HCT116 (cell line): Measurements from ENCODE around the gene ZBTB47. TPM values are rescaled to one million over a fixed set of nuclear protein-coding genes. Genes with fewer than 3 reads are reported as not detected.

Experiments used
- ATAC-seq: fragments of 200-7000 bp; cut with Tn5 transposase; 2 replicates; pipeline ENCODE4 v1.9.1; 2020; ENCODE audit warnings: mild to moderate bottlenecking, moderate library complexity
- BruUV-seq: library from RNA; stranded (reverse); fragments of 400-500 nt; replicated peaks from 2 replicates; lab custom pipeline; 2021; lab: Mats Ljungman, UMichigan
- CTCF ChIA-PET: fragments of 300-600 bp; sonication (Branson Sonifier 250); formaldehyde crosslinking; loops from one replicate; lab custom pipeline; 2021; ENCODE audit warnings: antibody characterized with exemption; lab: Charles Lee
- POLR2A ChIA-PET: fragments of 300-600, 350-600 bp; sonication (Branson Sonifier 250); formaldehyde crosslinking; loops from one replicate; lab custom pipeline; 2021; ENCODE audit warnings: antibody characterized with exemption; lab: Charles Lee
- RAD21 ChIA-PET, 2 experiments: fragments of 300-600 bp; sonication (Branson Sonifier 250); formaldehyde crosslinking; loops; one replicate each; lab custom pipeline; 2023; ENCODE audit warnings: low total read pairs in 2 of 2; ENCODE audit not compliant: uncharacterized antibody in 2 of 2, unreplicated experiment in 2 of 2, low non-redundant PET in 1 of 2; lab: Charles Lee
- DNase-seq: peaks from one replicate; pipeline ENCODE4 v3.0.0-alpha.2; 2010; ENCODE audit warnings: low read depth, low spot score
- H2AFZ ChIP-seq: fragments of 200-600 bp; shearing (Covaris generic), sonication (generic); 2 replicates; pipeline ENCODE4 v1.6.1; 2017; ENCODE audit warnings: low read depth, mixed run types, mixed read lengths, antibody characterized with exemption, low read length; ENCODE audit not compliant: poor library complexity, severe bottlenecking
- H3K27ac ChIP-seq: 2 replicates; pipeline ENCODE4 v1.5.1; 2012; ENCODE audit warnings: low read depth, low read length
- H3K27me3 ChIP-seq: fragments of 200-600 bp; sonication (generic); 2 replicates; pipeline ENCODE4 v1.6.1; 2016; ENCODE audit warnings: mixed run types, low read length, mixed read lengths; ENCODE audit not compliant: insufficient read depth
- H3K36me3 ChIP-seq, 2 experiments: fragments of 200-500 bp in 1 of 2; fragments of 200-600 bp in 1 of 2; sonication (Bioruptor generic) in 1 of 2; sonication (generic) in 1 of 2; 2 replicates each; pipeline versions ENCODE4 v1.5.1 to v1.6.1; 2014 to 2016; ENCODE audit warnings: low read length in 2 of 2, inconsistent platforms in 1 of 2, mixed read lengths in 1 of 2, mixed run types in 1 of 2; ENCODE audit not compliant: insufficient read depth in 2 of 2, control insufficient read depth in 1 of 2
- H3K4me1 ChIP-seq, 2 experiments: fragments of 200-600 bp in 1 of 2; sonication (generic) in 1 of 2; 2 replicates each; pipeline versions ENCODE4 v1.5.1 to v1.6.1; 2012 to 2017; ENCODE audit warnings: low read length in 2 of 2, inconsistent platforms in 1 of 2, mild to moderate bottlenecking in 1 of 2, mixed read lengths in 1 of 2, mixed run types in 1 of 2, moderate library complexity in 1 of 2; ENCODE audit not compliant: insufficient read depth in 2 of 2, control insufficient read depth in 1 of 2
- H3K4me2 ChIP-seq: fragments of 200-600 bp; sonication (generic); 2 replicates; pipeline ENCODE4 v1.6.1; 2017; ENCODE audit warnings: mixed run types, low read length, mixed read lengths
- H3K4me3 ChIP-seq, 2 experiments: fragments of 200-600 bp in 1 of 2; sonication (generic) in 1 of 2; replicated peaks in 1 of 2; 2 replicates each; pipeline ENCODE4 v1.5.1; 2011 to 2016; ENCODE audit warnings: low read length in 2 of 2, control low read depth in 1 of 2, low read depth in 1 of 2, mild to moderate bottlenecking in 1 of 2, mixed read lengths in 1 of 2, mixed run types in 1 of 2
- H3K79me2 ChIP-seq: fragments of 200-600 bp; sonication (generic); 2 replicates; pipeline ENCODE4 v1.6.1; 2017; ENCODE audit warnings: mild to moderate bottlenecking, mixed run types, low read length, moderate library complexity, mixed read lengths; ENCODE audit not compliant: insufficient read depth
- H3K9ac ChIP-seq: fragments of 200-600 bp; sonication (generic); 2 replicates; pipeline ENCODE4 v1.6.1; 2016; ENCODE audit warnings: low read length, mixed read lengths
- H3K9me2 ChIP-seq: fragments of 200-600 bp; sonication (generic), shearing (Covaris generic); 2 replicates; pipeline ENCODE4 v1.6.1; 2017; ENCODE audit warnings: mixed run types, mild to moderate bottlenecking, moderate library complexity; ENCODE audit not compliant: insufficient read depth
- H3K9me3 ChIP-seq, 2 experiments: fragments of 200-500 bp in 1 of 2; fragments of 200-600 bp in 1 of 2; sonication (Bioruptor generic) in 1 of 2; sonication (generic) in 1 of 2; 2 replicates each; pipeline ENCODE4 v1.6.1; 2014 to 2017; ENCODE audit warnings: low read length in 2 of 2, mixed read lengths in 2 of 2, inconsistent platforms in 1 of 2, low read depth in 1 of 2, mild to moderate bottlenecking in 1 of 2, mixed run types in 1 of 2, moderate library complexity in 1 of 2; ENCODE audit not compliant: control insufficient read depth in 1 of 2, insufficient read depth in 1 of 2
- H4K20me1 ChIP-seq: fragments of 200-600 bp; sonication (generic), shearing (Covaris generic); 2 replicates; pipeline ENCODE4 v1.6.1; 2017; ENCODE audit warnings: mixed run types, mild to moderate bottlenecking, moderate library complexity; ENCODE audit not compliant: insufficient read depth
- CBX3 ChIP-seq: IDR thresholded peaks from 2 replicates; pipeline ENCODE4 v1.6.1; 2012; ENCODE audit warnings: low read depth
- ELF1 ChIP-seq: IDR thresholded peaks from 2 replicates; pipeline ENCODE4 v1.6.1; 2012; ENCODE audit warnings: low read depth, borderline replicate concordance
- EZH2 ChIP-seq: fragments of 200-600 bp; sonication (generic); IDR thresholded peaks from 2 replicates; pipeline ENCODE4 v1.6.1; 2017; ENCODE audit warnings: antibody characterized with exemption, mixed run types
- FOSL1 ChIP-seq: IDR thresholded peaks from 2 replicates; pipeline ENCODE4 v1.6.1; 2012; ENCODE audit warnings: low read depth
- SIN3A ChIP-seq: IDR thresholded peaks from 2 replicates; pipeline ENCODE4 v1.6.1; 2012; ENCODE audit warnings: low read depth
- SRF ChIP-seq: IDR thresholded peaks from 2 replicates; pipeline ENCODE4 v1.6.1; 2012; ENCODE audit warnings: low read depth
- TCF7L2 ChIP-seq: IDR thresholded peaks from 2 replicates; pipeline ENCODE4 v1.7.0; 2011; ENCODE audit warnings: borderline replicate concordance, inconsistent platforms; ENCODE audit not compliant: insufficient read depth, insufficient read length; ENCODE audit errors: extremely low read depth
- ZNF274 ChIP-seq: fragments of 200-500 bp; sonication (Bioruptor generic); IDR thresholded peaks from 2 replicates; pipeline ENCODE4 v1.6.1; 2014; ENCODE audit warnings: mild to moderate bottlenecking, low read depth, low read length, inconsistent platforms
- intact Hi-C: fragments of 100-400 bp; cut with micrococcal nuclease; formaldehyde crosslinking; loops from 2 replicates; pipeline ENCODE4 v1.10.0; 2022
- total RNA-seq: library from RNA; stranded (reverse); gene quantifications from one replicate; pipeline ENCODE4 v1.2.1, GENCODE V29; 2021; ENCODE audit not compliant: unreplicated experiment
- TF ChIP-seq, protein P1 (sequence below): IDR thresholded peaks from 2 replicates; pipeline ENCODE4 v1.6.1; 2011; ENCODE audit warnings: mild to moderate bottlenecking, low read length, moderate library complexity; ENCODE audit not compliant: insufficient replicate concordance; ENCODE audit errors: extremely low read depth

Gene ZBTB47
- total RNA-seq, 1 experiment from 2014 or later: 6.3 TPM

DNA sequence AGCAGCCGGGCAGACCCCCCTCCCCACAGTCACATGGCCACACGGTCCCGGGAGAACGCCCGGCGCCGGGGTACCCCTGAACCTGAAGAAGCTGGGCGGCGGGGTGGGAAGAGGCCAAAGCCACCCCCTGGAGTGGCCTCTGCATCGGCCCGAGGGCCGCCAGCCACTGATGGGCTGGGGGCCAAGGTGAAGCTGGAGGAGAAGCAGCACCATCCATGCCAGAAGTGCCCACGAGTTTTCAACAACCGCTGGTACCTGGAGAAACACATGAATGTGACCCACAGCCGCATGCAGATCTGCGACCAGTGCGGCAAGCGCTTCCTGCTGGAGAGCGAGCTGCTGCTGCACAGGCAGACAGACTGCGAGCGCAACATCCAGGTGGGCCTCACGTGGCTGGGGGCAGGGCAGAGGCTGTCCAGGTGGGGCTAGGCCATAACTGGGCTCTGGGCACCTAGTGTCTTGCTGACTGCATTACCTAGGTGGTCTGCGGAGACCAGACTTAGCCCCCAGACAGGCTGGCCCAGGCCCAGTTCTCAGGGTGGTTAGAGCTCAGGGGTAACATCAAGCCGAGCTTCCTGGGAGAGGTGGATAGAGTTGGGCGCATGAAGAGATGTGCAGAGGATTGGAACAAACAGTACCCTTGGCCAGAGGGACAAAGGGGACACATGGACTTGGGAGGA lies 6.1 kb downstream of the ZBTB47 start:
- Histone ChIP-seq H3K9me2 (no peaks in the 10 kb centered on the region), H4K20me1 (no peaks in the 10 kb centered on the region), H3K4me3 (no peak overlapping the region), H3K79me2 (0 out of 2 replicates have a peak, but pooled peaks cover 4% of the 10 kb centered on the region), H3K27ac (no peak overlapping the region), H2AFZ (no peak overlapping the region), H3K4me2 (no peak overlapping the region), H3K36me3 (0 out of 4 replicates have a peak, but pooled peaks cover 0 to 3% of the 10 kb centered on the region in 2 experiments), H3K9ac (no peak overlapping the region), H3K4me1 (peaks cover 13 to 22% of the 10 kb centered on the region in 2 experiments; a peak in 3 of 4 replicates), H3K9me3 (no peaks in the 10 kb centered on the region), H3K27me3 (no peaks in the 10 kb centered on the region)
- ChIA-PET CTCF (no interaction called here), POLR2A (no interaction called here), RAD21 (no interaction called here)
- no peak for ATAC-seq
- no peak for DNase-seq
- TF ChIP-seq CBX3: no peak
- TF ChIP-seq ELF1: no peak
- TF ChIP-seq EZH2: no peak
- no peak for TF ChIP-seq TCF7L2
- TF ChIP-seq FOSL1: no peak
- TF ChIP-seq SIN3A: no peak
- TF ChIP-seq, protein P1, sequence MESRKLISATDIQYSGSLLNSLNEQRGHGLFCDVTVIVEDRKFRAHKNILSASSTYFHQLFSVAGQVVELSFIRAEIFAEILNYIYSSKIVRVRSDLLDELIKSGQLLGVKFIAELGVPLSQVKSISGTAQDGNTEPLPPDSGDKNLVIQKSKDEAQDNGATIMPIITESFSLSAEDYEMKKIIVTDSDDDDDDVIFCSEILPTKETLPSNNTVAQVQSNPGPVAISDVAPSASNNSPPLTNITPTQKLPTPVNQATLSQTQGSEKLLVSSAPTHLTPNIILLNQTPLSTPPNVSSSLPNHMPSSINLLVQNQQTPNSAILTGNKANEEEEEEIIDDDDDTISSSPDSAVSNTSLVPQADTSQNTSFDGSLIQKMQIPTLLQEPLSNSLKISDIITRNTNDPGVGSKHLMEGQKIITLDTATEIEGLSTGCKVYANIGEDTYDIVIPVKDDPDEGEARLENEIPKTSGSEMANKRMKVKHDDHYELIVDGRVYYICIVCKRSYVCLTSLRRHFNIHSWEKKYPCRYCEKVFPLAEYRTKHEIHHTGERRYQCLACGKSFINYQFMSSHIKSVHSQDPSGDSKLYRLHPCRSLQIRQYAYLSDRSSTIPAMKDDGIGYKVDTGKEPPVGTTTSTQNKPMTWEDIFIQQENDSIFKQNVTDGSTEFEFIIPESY: no peak
- TF ChIP-seq SRF: no peak
- no peak for TF ChIP-seq ZNF274
- intact Hi-C loops: no loop called here
- no TSS peak for BruUV-seq
